ENCODE data around the gene CD79A. TPM values are rescaled to one million over a fixed set of nuclear protein-coding genes. Genes with fewer than 3 reads are reported as not detected.

The CD79A gene
- polyA plus RNA-seq, 3 donors, result 1.8 to 3.0 TPM; not detected in 1

- WGBS, 3 donors, result 73 to 83% (median 82%) methylated on average over 7 of the region's 7 CpGs
Observed at GRCh38 chr19:41879670-41880328, 2.7 kb downstream of the CD79A start.

GRCh38 chr19:41880329-41880708 is 3.2 kb downstream of the CD79A start:
- no peak overlapping the region for H3K27ac ChIP-seq (ENCODE audit: low read depth, low read length)
- WGBS, 3 donors, result 60 to 69% (median 64%) methylated on average over 5 of the region's 5 CpGs

More at GRCh38 chr19:41879670-41880328, 2.7 kb downstream of the CD79A start:
- H3K27ac ChIP-seq (ENCODE audit: low read depth, low read length), result no peak overlapping the region

GRCh38 chr19:41882568-41883462 is 5.7 kb downstream of the CD79A start, which contains the start of gene ARHGEF1:
Gene ARHGEF1 (plus strand): TSS chr19:41883184. CDS start chr19:41888083, 4,899 bp downstream.
- H3K27ac ChIP-seq (ENCODE audit: low read depth, low read length), result peak within 1 kb of the TSS; percentile 21
- whole genome bisulfite sequencing, 3 donors, result 1 to 8% (median 1%) methylated on average over 31 to 78 of the region's 80 CpGs

- WGBS, 3 donors, result 1% methylated on average over 23 of the region's 23 CpGs
- peak overlapping the region; percentile 21 for H3K27ac ChIP-seq (ENCODE audit: low read depth, low read length)
Observed at GRCh38 chr19:41883463-41883820, 6.4 kb downstream of the CD79A start.

- H3K27ac ChIP-seq (ENCODE audit: low read depth, low read length), result no peak overlapping the region
- 0 to 1% (median 1%) methylated on average over 63 to 66 of the region's 66 CpGs for WGBS, 3 donors
Observed at GRCh38 chr19:41883821-41884733, 7.0 kb downstream of the CD79A start.

GRCh38 chr19:41886761-41887710 is 10.0 kb downstream of the CD79A start:
- WGBS, 3 donors, result 37 to 63% (median 38%) methylated on average over 13 of the region's 13 CpGs
- H3K27ac ChIP-seq (ENCODE audit: low read depth, low read length), result no peak overlapping the region

GRCh38 chr19:41887711-41888382 is 10.8 kb downstream of the CD79A start:
- WGBS, 3 donors, result 27 to 55% (median 34%) methylated on average over 15 to 17 of the region's 17 CpGs
- H3K27ac ChIP-seq (ENCODE audit: low read depth, low read length), result no peak overlapping the region

GRCh38 chr19:41888926-41889325 is 11.8 kb downstream of the CD79A start:
- no peak overlapping the region for H3K27ac ChIP-seq (ENCODE audit: low read depth, low read length)
- WGBS, 3 donors, result 85 to 89% (median 86%) methylated on average over 12 of the region's 12 CpGs

- WGBS, 3 donors, result 91 to 93% (median 92%) methylated on average over 8 of the region's 8 CpGs
- no peak overlapping the region for H3K27ac ChIP-seq (ENCODE audit: low read depth, low read length)
Observed at GRCh38 chr19:41889896-41890295, 12.8 kb downstream of the CD79A start.

GRCh38 chr19:41890936-41891335 is 13.9 kb downstream of the CD79A start:
- WGBS, 3 donors, result 96 to 100% (median 97%) methylated on average over 4 of the region's 4 CpGs
- H3K27ac ChIP-seq (ENCODE audit: low read depth, low read length), result no peak overlapping the region

- no peak overlapping the region for H3K27ac ChIP-seq (ENCODE audit: low read depth, low read length)
- 82 to 91% (median 88%) methylated on average over 29 to 34 of the region's 34 CpGs for WGBS, 3 donors
Observed at GRCh38 chr19:41892173-41892902, 15.3 kb downstream of the CD79A start.

GRCh38 chr19:41893899-41894298 is 16.8 kb downstream of the CD79A start:
- no peak overlapping the region for H3K27ac ChIP-seq (ENCODE audit: low read depth, low read length)
- 66 to 74% (median 70%) methylated on average over 6 of the region's 6 CpGs for WGBS, 3 donors

- WGBS, 3 donors, result 80 to 85% (median 85%) methylated on average over 14 of the region's 14 CpGs
- no peak overlapping the region for H3K27ac ChIP-seq (ENCODE audit: low read depth, low read length)
Observed at GRCh38 chr19:41894350-41894749, 17.3 kb downstream of the CD79A start.

GRCh38 chr19:41895745-41896580 is 18.9 kb downstream of the CD79A start:
- WGBS, 3 donors, result 80 to 88% (median 83%) methylated on average over 18 to 19 of the region's 19 CpGs
- no peak overlapping the region for H3K27ac ChIP-seq (ENCODE audit: low read depth, low read length)

- 86 to 88% methylated on average over 1 of the region's 1 CpG; no CpG with 5 or more reads in 1 of the 3 donors for WGBS, 3 donors
- H3K27ac ChIP-seq (ENCODE audit: low read depth, low read length), result no peak overlapping the region
Observed at GRCh38 chr19:41896581-41896942, 19.5 kb downstream of the CD79A start.

GRCh38 chr19:41897181-41897580 is 20.1 kb downstream of the CD79A start:
- WGBS, 3 donors, result 86 to 96% (median 94%) methylated on average over 3 of the region's 3 CpGs

More at GRCh38 chr19:41897181-41897580, 20.1 kb downstream of the CD79A start:
- no peak overlapping the region for H3K27ac ChIP-seq (ENCODE audit: low read depth, low read length)
